CD14-positive monocyte (primary cell): ENCODE data around the gene SYT7. TPM values are rescaled to one million over a fixed set of nuclear protein-coding genes. Genes with fewer than 3 reads are reported as not detected.

Source experiments
- DNase-seq, 3 donors: peaks; one replicate each; pipeline ENCODE4 v3.0.0-alpha.2; 2011 to 2022
- H2AFZ ChIP-seq: 2 replicates; pipeline ENCODE4 v1.6.0; 2012; ENCODE audit warnings: mild to moderate bottlenecking, low read depth, low read length, inconsistent platforms; ENCODE audit not compliant: insufficient read depth, poor library complexity, severe bottlenecking
- H3K27ac ChIP-seq, 2 donors: 1 replicate in 1 of 2; 2 replicates in 1 of 2; pipeline ENCODE4 v1.5.1; 2012 to 2013; ENCODE audit warnings: low read length in 2 of 2, control low read depth in 1 of 2, inconsistent platforms in 1 of 2, low read depth in 1 of 2, mild to moderate bottlenecking in 1 of 2
- H3K27me3 ChIP-seq, 2 donors: one replicate each; pipeline versions ENCODE4 v1.6.0 to v1.6.1; 2011 to 2013; ENCODE audit warnings: low read length in 2 of 2; ENCODE audit not compliant: control insufficient read depth in 2 of 2, insufficient read depth in 2 of 2
- H3K36me3 ChIP-seq, 2 donors: replicated peaks in 1 of 2; 1 replicate in 1 of 2; 2 replicates in 1 of 2; pipeline versions ENCODE4 v1.5.1 to v1.6.1; 2012 to 2013; ENCODE audit warnings: low read length in 2 of 2, control low read depth in 1 of 2, inconsistent platforms in 1 of 2, mild to moderate bottlenecking in 1 of 2; ENCODE audit not compliant: insufficient read depth in 2 of 2, control insufficient read depth in 1 of 2
- H3K4me1 ChIP-seq, 2 donors: 1 replicate in 1 of 2; 2 replicates in 1 of 2; pipeline versions ENCODE4 v1.5.1 to v1.6.1; 2012 to 2013; ENCODE audit warnings: low read length in 2 of 2, control low read depth in 1 of 2, inconsistent platforms in 1 of 2, mild to moderate bottlenecking in 1 of 2, moderate library complexity in 1 of 2; ENCODE audit not compliant: insufficient read depth in 2 of 2, control insufficient read depth in 1 of 2
- H3K4me2 ChIP-seq: replicated peaks from 2 replicates; pipeline ENCODE3; 2012; ENCODE audit warnings: low read length, moderate library complexity, mild to moderate bottlenecking; ENCODE audit not compliant: poor library complexity, severe bottlenecking; ENCODE audit errors: extremely low read depth
- H3K4me3 ChIP-seq, 3 experiments: fragments of 200-600 bp in 1 of 3; sonication (generic) in 1 of 3; replicated peaks in 1 of 3; 1 replicate in 2 of 3; 2 replicates in 1 of 3; pipeline ENCODE4 v1.5.1; 2011 to 2013; ENCODE audit warnings: low read length in 3 of 3, mild to moderate bottlenecking in 3 of 3, control low read depth in 2 of 3, low read depth in 2 of 3, inconsistent platforms in 1 of 3, moderate library complexity in 1 of 3
- H3K79me2 ChIP-seq: 2 replicates; pipeline ENCODE4 v1.6.0; 2012; ENCODE audit warnings: mild to moderate bottlenecking, control low read depth, inconsistent platforms, low read length, moderate library complexity; ENCODE audit not compliant: insufficient read depth
- H3K9ac ChIP-seq: 2 replicates; pipeline ENCODE4 v1.6.0; 2017; ENCODE audit warnings: low read length, mild to moderate bottlenecking; ENCODE audit not compliant: insufficient read depth, poor library complexity, severe bottlenecking
- H3K9me3 ChIP-seq, 2 donors: replicated peaks in 1 of 2; 1 replicate in 1 of 2; 2 replicates in 1 of 2; pipeline versions ENCODE4 v1.5.1 to v1.6.1; 2012 to 2013; ENCODE audit warnings: low read length in 2 of 2, control low read depth in 1 of 2; ENCODE audit not compliant: control insufficient read depth in 1 of 2, insufficient read depth in 1 of 2
- H4K20me1 ChIP-seq: 2 replicates; pipeline ENCODE4 v1.6.0; 2012; ENCODE audit warnings: mild to moderate bottlenecking, low read length, control low read depth, moderate library complexity; ENCODE audit not compliant: insufficient read depth
- H3K27ac Mint-ChIP-seq, 7 donors: one replicate each; pipeline ENCODE4 v1.8.0; 2020; ENCODE audit warnings: mild to moderate bottlenecking in 7 of 7, mixed read lengths in 7 of 7, moderate library complexity in 6 of 7, inconsistent platforms in 2 of 7
- H3K27me3 Mint-ChIP-seq, 3 donors: one replicate each; pipeline ENCODE4 v1.8.0; 2021 to 2022; ENCODE audit warnings: low read depth in 3 of 3, mild to moderate bottlenecking in 3 of 3, mixed read lengths in 3 of 3, moderate library complexity in 3 of 3, inconsistent platforms in 1 of 3
- H3K36me3 Mint-ChIP-seq, 2 donors: one replicate each; pipeline ENCODE4 v1.8.0; 2020; ENCODE audit warnings: mixed read lengths in 2 of 2, inconsistent platforms in 1 of 2, mild to moderate bottlenecking in 1 of 2
- H3K4me1 Mint-ChIP-seq: one replicate; pipeline ENCODE4 v1.8.0; 2020; ENCODE audit warnings: mild to moderate bottlenecking, mixed read lengths
- H3K4me3 Mint-ChIP-seq, 2 donors: one replicate each; pipeline ENCODE4 v1.8.0; 2020; ENCODE audit warnings: mild to moderate bottlenecking in 2 of 2, mixed read lengths in 2 of 2, moderate library complexity in 1 of 2
- H3K9me3 Mint-ChIP-seq, 7 donors: one replicate each; pipeline ENCODE4 v1.8.0; 2020 to 2022; ENCODE audit warnings: mixed read lengths in 7 of 7, mild to moderate bottlenecking in 6 of 7, moderate library complexity in 6 of 7, inconsistent platforms in 2 of 7
- WGBS: methylation state at CpG from one replicate; pipeline ENCODE4 v1.1.5; 2013; ENCODE audit warnings: missing lambda C conversion rate; ENCODE audit not compliant: insufficient coverage; 5-methylcytosine and 5-hydroxymethylcytosine counted together
- intact Hi-C, 2 donors: fragments of 100-400 bp; cut with micrococcal nuclease; formaldehyde crosslinking; loops; one replicate each; pipeline versions ENCODE4 v1.15.0 to v1.15.1; 2023
- polyA plus RNA-seq, 3 donors: library from polyadenylated mRNA; depleted of rRNA in 1 of 3; unstranded in 2 of 3; stranded (reverse) in 1 of 3; fragments of 300-500 nt in 2 of 3; fragments of >200 nt in 1 of 3; fragmentation: Illumina TruSeq in 2 of 3; gene quantifications; 1 replicate in 2 of 3; 2 replicates in 1 of 3; pipeline ENCODE4 v1.2.3, GENCODE V29; 2012 to 2021
- TF ChIP-seq, protein P1 (sequence below): fragments of 200-600 bp; IDR thresholded peaks from one replicate; pipeline ENCODE4 v1.8.0; 2022; ENCODE audit warnings: antibody characterized with exemption, mild to moderate bottlenecking

SYT7 gene
- polyA plus RNA-seq, 3 donors, result not detected

DNA sequence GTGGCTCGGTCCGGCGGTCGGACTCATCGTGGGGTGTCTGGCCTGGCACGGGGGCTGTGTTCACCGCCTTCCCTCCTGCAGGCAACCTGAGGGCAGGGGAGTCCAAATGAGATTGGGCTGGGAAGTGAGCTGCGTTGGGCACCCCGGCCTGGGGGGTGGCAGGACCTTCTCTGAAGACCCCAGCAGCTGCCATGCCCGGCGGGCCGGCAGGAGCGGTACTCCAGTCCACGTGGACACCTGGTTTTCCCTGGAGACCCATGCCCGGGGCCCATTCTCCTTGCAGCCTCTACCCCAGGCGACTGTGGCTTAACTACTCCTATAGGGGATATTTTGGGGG lies 47.9 kb downstream of the SYT7 start:
- Histone ChIP-seq H4K20me1 (no peaks in the 10 kb centered on the region), H3K4me1 (no peaks in the 10 kb centered on the region), H3K27ac (no peak overlapping the region), H2AFZ (no peak overlapping the region), H3K4me2 (no peak overlapping the region), H3K27me3 (no peaks in the 10 kb centered on the region), H3K9me3 (no peaks in the 10 kb centered on the region), H3K79me2 (no peaks in the 10 kb centered on the region), H3K9ac (no peak overlapping the region), H3K36me3 (no peaks in the 10 kb centered on the region), H3K4me3 (no peak overlapping the region)
- no peak for DNase-seq
- Mint-ChIP-seq H3K27me3 (peaks cover 0 to 19% (median 7%) of the 10 kb centered on the region in 3 donors), H3K4me1 (no peaks in the 10 kb centered on the region), H3K4me3 (no peak overlapping the region), H3K9me3 (peaks cover 0 to 2% (median 0%) of the 10 kb centered on the region in 7 donors), H3K36me3 (no peaks in the 10 kb centered on the region), H3K27ac (no peak overlapping the region)
- intact Hi-C loops, result no loop called here
- WGBS, result 92% methylated on average over 9 of the region's 16 CpGs
- TF ChIP-seq, protein P1, sequence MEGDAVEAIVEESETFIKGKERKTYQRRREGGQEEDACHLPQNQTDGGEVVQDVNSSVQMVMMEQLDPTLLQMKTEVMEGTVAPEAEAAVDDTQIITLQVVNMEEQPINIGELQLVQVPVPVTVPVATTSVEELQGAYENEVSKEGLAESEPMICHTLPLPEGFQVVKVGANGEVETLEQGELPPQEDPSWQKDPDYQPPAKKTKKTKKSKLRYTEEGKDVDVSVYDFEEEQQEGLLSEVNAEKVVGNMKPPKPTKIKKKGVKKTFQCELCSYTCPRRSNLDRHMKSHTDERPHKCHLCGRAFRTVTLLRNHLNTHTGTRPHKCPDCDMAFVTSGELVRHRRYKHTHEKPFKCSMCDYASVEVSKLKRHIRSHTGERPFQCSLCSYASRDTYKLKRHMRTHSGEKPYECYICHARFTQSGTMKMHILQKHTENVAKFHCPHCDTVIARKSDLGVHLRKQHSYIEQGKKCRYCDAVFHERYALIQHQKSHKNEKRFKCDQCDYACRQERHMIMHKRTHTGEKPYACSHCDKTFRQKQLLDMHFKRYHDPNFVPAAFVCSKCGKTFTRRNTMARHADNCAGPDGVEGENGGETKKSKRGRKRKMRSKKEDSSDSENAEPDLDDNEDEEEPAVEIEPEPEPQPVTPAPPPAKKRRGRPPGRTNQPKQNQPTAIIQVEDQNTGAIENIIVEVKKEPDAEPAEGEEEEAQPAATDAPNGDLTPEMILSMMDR, result no peak

GRCh38 chr11:61532134-61533038 lies 48.5 kb downstream of the SYT7 start:
- H3K9ac ChIP-seq, result no peak overlapping the region
- no peaks in the 10 kb centered on the region for H3K9me3 ChIP-seq
- 78% methylated on average over 7 of the region's 10 CpGs for WGBS
- Mint-ChIP-seq H3K9me3 (peaks cover 0 to 2% (median 0%) of the 10 kb centered on the region in 7 donors), H3K4me3 (no peak overlapping the region), H3K27me3 (peaks cover 2 to 19% (median 3%) of the 10 kb centered on the region in 3 donors), H3K27ac (no peak overlapping the region), H3K4me1 (no peaks in the 10 kb centered on the region), H3K36me3 (no peaks in the 10 kb centered on the region)
- H4K20me1 ChIP-seq, result no peaks in the 10 kb centered on the region
- no peak overlapping the region for H3K4me3 ChIP-seq
- intact Hi-C loops, result no loop called here
- H3K36me3 ChIP-seq, result no peaks in the 10 kb centered on the region
- no peak overlapping the region for H2AFZ ChIP-seq
- H3K4me2 ChIP-seq, result no peak overlapping the region
- H3K27me3 ChIP-seq, result no peaks in the 10 kb centered on the region
- TF ChIP-seq, protein P1, result peak; percentile 95
- H3K27ac ChIP-seq, result no peak overlapping the region
- no peaks in the 10 kb centered on the region for H3K4me1 ChIP-seq
- no peaks in the 10 kb centered on the region for H3K79me2 ChIP-seq
- DNase-seq, result peak; percentile 12 to 31 (median 24)
